Endothelial cell (in vitro differentiated cells): ENCODE data around the gene ZNF292. TPM values are rescaled to one million over a fixed set of nuclear protein-coding genes. Genes with fewer than 3 reads are reported as not detected.
A peak's percentile ranks its signal among the peaks of the same experiment; 100 is the strongest.

ENCODE experiments used
- DNase-seq: peaks from one replicate; pipeline ENCODE4 v3.0.0; 2021; ENCODE audit warnings: low spot score
- H3K27ac Mint-ChIP-seq: one replicate; pipeline ENCODE4 v1.8.0; 2021; ENCODE audit warnings: mixed read lengths, inconsistent platforms; ENCODE audit not compliant: unreplicated experiment
- H3K27me3 Mint-ChIP-seq: one replicate; pipeline ENCODE4 v1.8.0; 2021; ENCODE audit warnings: mild to moderate bottlenecking, moderate library complexity, mixed read lengths, inconsistent platforms; ENCODE audit not compliant: unreplicated experiment
- H3K36me3 Mint-ChIP-seq: one replicate; pipeline ENCODE4 v1.8.0; 2021; ENCODE audit warnings: mild to moderate bottlenecking, low read depth, mixed read lengths, inconsistent platforms; ENCODE audit not compliant: unreplicated experiment
- H3K4me1 Mint-ChIP-seq: one replicate; pipeline ENCODE4 v1.8.0; 2021; ENCODE audit warnings: mild to moderate bottlenecking, mixed read lengths, inconsistent platforms; ENCODE audit not compliant: unreplicated experiment
- H3K4me3 Mint-ChIP-seq: one replicate; pipeline ENCODE4 v1.8.0; 2021; ENCODE audit warnings: mild to moderate bottlenecking, mixed read lengths, inconsistent platforms; ENCODE audit not compliant: unreplicated experiment
- H3K9me3 Mint-ChIP-seq: one replicate; pipeline ENCODE4 v1.8.0; 2021; ENCODE audit warnings: mixed read lengths, inconsistent platforms; ENCODE audit not compliant: unreplicated experiment
- CTCF ChIP-seq: fragments of 200-600 bp; sonication (generic); IDR thresholded peaks from one replicate; pipeline ENCODE4 v1.5.0; 2021; ENCODE audit warnings: antibody characterized with exemption; ENCODE audit not compliant: unreplicated experiment
- long read RNA-seq: library from polyadenylated mRNA; unstranded; transcript quantifications from one replicate; pipeline ENCODE4 v2.0.0, GENCODE V29; 2020; ENCODE audit not compliant: unreplicated experiment
- total RNA-seq: library from RNA; stranded (reverse); fragmentation: NEBNext Ultra II Directional; extraction: Animal tissue kit (Norgen Biotek cat#: 25700); gene quantifications from one replicate; pipeline ENCODE4 v1.2.1, GENCODE V29; 2021; ENCODE audit not compliant: unreplicated experiment

ZNF292 gene
- total RNA-seq: 40.9 TPM
- long read RNA-seq, full-length matches to known transcripts: 1 of 4 reads
- long read RNA-seq, partial matches to known transcripts: 2 of 4 reads
- long read RNA-seq, other reads (novel, unspliced or antisense): 1 of 4 reads

GRCh38 chr6:87154993-87155841 lies at the start of gene ZNF292:
ZNF292 (plus strand) TSS chr6:87155565; CDS start chr6:87155592, 27 bp downstream.
- peak; percentile 91 for DNase-seq
- Mint-ChIP-seq H3K9me3 (no peaks in the 10 kb centered on the region), H3K27me3 (peaks cover 14% of the 10 kb centered on the region), H3K36me3 (peaks cover 4% of the 10 kb centered on the region), H3K27ac (peak within 1 kb of the TSS; percentile 91), H3K4me3 (peak within 1 kb of the TSS; percentile 97), H3K4me1 (peaks cover 23% of the 10 kb centered on the region)
- TF ChIP-seq CTCF: no peak

GRCh38 chr6:87105823-87106222 lies 49.5 kb upstream of the ZNF292 start:
- Mint-ChIP-seq H3K36me3 (no peaks in the 10 kb centered on the region), H3K27me3 (no peaks in the 10 kb centered on the region), H3K4me3 (no peak overlapping the region), H3K9me3 (no peaks in the 10 kb centered on the region), H3K27ac (no peak overlapping the region), H3K4me1 (no peaks in the 10 kb centered on the region)
- no peak for DNase-seq
- no peak for TF ChIP-seq CTCF

GRCh38 chr6:87110636-87111035 lies 44.7 kb upstream of the ZNF292 start:
- no peaks in the 10 kb centered on the region for H3K4me1 Mint-ChIP-seq
- TF ChIP-seq CTCF: no peak
- no peaks in the 10 kb centered on the region for H3K27me3 Mint-ChIP-seq
- no peak overlapping the region for H3K27ac Mint-ChIP-seq
- H3K36me3 Mint-ChIP-seq: no peaks in the 10 kb centered on the region
- no peaks in the 10 kb centered on the region for H3K9me3 Mint-ChIP-seq
- no peak for DNase-seq
- H3K4me3 Mint-ChIP-seq: no peak overlapping the region

- Mint-ChIP-seq H3K36me3 (no peaks in the 10 kb centered on the region), H3K9me3 (no peaks in the 10 kb centered on the region), H3K4me1 (no peaks in the 10 kb centered on the region), H3K27me3 (no peaks in the 10 kb centered on the region), H3K27ac (no peak overlapping the region), H3K4me3 (no peak overlapping the region)
- no peak for TF ChIP-seq CTCF
- no peak for DNase-seq
Observed at GRCh38 chr6:87115402-87116135, 39.8 kb upstream of the ZNF292 start.
